WI38 (cell line): ENCODE data around the gene SUFU.

ENCODE experiments used
- H3K4me3 ChIP-seq: 2 replicates; pipeline ENCODE4 v1.5.1; 2011; ENCODE audit warnings: low read depth, mild to moderate bottlenecking, control low read depth, low read length
- CTCF ChIP-seq: IDR thresholded peaks from 2 replicates; pipeline ENCODE4 v1.5.1; 2012; ENCODE audit warnings: low read depth, mild to moderate bottlenecking, control low read depth, low read length

Gene SUFU

GRCh38 chr10:102620591-102621442 lies 117.0 kb downstream of the SUFU start:
- no peak for TF ChIP-seq CTCF
- no peak overlapping the region for H3K4me3 ChIP-seq

GRCh38 chr10:102621443-102622325 lies 117.9 kb downstream of the SUFU start:
- TF ChIP-seq CTCF: no peak
- no peak overlapping the region for H3K4me3 ChIP-seq

DNA sequence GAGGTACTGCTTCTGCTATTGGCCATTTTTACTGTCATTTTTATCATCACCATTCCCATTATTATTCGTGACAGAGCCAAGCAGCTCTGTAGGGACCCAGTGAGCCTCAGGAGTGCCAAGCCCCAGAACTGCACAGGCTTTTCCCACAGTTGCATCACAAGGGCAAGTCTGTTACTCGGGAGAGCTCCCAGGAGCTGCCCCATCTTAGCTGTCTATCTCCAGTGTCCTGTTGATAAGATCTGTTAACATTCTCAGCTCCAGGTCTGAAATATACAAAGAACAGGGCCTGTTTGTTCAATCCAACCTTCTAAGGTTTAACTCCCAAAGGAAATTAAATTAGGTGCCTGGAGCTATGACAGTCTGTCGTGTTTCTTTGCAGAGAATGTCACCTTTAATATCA lies 120.3 kb downstream of the SUFU start:
- no peak overlapping the region for H3K4me3 ChIP-seq
- TF ChIP-seq CTCF: no peak

GRCh38 chr10:102624751-102625645 lies 121.2 kb downstream of the SUFU start:
- TF ChIP-seq CTCF: no peak

GRCh38 chr10:102626026-102626685 lies 122.4 kb downstream of the SUFU start:
- no peak overlapping the region for H3K4me3 ChIP-seq
- TF ChIP-seq CTCF: no peak

More at GRCh38 chr10:102624751-102625645, 121.2 kb downstream of the SUFU start:
- H3K4me3 ChIP-seq: no peak overlapping the region

DNA sequence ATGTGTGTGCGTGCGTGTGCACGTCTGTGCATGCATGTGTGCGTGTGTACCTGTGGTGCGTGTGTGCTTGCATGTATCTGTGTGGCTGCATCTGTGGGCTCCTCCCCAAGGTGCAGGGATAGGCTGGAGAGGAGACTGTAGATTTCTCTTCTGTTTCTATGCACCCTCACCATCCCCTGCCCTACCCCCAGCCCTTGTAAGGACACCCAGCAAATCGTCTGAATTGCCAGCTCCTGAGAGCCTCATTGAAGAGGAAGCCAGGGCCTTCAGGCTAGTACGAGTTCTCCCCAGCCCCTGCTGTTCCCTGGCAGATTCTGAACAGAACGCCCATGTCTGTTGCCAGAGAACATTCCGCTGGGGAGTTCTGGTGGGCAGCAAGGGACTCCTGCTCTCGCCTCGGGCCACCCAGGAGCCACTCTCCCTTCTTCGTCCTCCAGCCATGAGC lies 123.5 kb downstream of the SUFU start:
- no peak for TF ChIP-seq CTCF
- no peak overlapping the region for H3K4me3 ChIP-seq
